Stimulated activated CD8-positive, alpha-beta memory T cell treated with anti-CD3 and anti-CD28 coated beads, Interleukin-12 subunit alpha, Interleukin-12 subunit beta, amount 100 ng/mL, for 1 hour (primary cell): Measurements from ENCODE around the gene CCNYL1.
"Not testable (repeated sequence)": the region's sequence is repeated elsewhere in the genome, so short reads cannot be mapped to it uniquely, and the experiment has no call there.

Source experiments
- DNase-seq: peaks from one replicate; pipeline ENCODE4 v3.0.0-alpha.2; 2020; ENCODE audit warnings: low read depth

CCNYL1 gene

DNA sequence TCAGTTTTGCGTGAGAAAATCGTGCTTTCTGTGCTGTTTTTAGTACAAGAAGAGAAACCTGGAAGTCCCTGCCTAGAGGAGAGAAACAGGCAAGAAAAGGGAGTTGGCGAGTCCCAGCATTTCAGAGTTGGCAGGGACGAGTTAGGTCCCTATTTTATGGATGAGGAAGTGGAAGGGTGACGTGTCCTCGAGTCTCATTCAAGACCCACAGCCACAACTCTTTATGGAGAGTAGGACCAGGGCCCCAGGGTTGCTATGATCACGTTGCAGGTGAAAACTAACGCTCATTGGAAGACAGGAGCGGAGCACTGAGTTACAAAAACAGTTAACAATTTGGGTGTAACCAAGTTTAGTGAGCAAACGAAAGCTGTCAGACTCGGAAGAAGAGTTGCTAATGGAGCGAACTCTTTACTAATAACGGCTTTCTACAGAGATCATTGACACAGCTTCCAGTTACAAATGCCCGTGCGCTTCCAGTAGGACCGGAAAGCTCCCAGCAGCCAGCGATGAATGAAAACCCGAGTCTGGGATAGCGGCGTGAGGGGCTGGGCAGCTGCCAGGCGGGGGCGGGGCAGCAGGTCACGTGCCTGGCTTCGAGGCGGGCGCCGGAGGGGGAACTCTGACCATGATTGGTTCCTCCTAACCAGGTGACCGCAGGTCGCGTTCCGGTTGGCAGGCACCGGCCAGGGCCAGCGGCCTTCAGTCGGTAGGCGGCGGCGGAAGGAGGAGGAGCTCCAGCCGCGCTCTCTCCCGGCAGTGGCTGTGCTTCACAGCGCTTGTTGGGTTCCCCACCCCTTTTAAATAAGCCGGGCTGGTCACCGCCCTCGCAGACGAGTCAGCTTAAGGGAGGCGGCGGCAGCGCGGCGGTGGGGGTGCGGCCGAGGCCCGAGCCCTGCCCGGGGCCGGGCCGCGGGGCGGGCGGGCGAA lies at the start of gene CCNYL1:
TSS of gene CCNYL1 (plus strand) at position 827 of the 927 bp plus-strand sequence. CDS start 257 bp downstream, outside the sequence.
- DNase-seq = peak; percentile 95

DNA sequence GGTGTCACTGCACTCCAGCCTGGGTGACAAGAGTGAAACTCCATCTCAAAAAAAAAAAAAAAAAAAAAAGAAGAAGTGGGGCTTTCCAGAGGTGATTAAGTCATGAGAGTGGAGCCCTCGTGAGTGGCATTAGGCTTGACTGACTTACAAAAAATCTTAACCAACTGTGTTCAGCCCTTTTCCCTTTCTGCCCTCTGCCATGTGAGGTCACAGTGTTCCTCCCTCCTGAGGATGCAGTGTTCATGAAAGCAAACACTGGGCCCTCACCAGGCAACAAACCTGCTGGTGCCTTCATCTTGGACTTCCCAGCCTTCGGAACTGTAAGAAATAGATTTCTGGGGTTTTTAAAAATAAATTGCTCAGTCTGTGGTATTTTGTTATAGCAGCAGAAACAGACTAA lies 49.2 kb upstream of the CCNYL1 start:
- DNase-seq = no peak

DNA sequence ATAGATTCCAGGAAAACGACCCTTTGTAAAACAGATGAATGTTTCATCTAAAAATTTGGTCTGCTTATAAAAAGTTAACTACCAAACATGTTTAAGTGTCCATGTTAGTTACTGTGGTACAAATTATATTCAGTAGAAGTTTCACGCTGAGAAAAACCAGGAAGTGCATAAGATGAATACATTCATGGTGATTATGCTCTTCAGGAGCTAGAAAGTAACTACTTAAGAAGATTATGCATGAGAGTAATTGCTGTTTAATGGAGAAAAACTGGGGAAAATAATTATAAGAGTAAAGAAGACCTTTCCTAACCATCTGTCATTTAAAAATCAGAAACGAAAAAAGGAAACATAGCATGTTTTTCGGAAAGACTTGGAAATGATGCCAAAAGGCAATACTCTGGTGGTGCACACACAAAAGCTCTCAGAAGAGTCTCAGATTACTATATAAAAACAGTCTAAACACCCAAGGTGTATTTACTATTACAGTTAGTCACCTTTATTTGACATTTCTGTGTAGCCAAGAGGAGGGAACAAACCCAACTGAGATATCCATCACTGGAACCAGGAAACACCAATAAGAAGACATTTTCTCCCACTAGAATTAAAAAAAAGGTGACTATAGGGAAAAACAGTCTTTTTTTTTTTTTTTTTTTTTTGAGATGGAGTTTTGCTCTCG lies 47.4 kb upstream of the CCNYL1 start:
- no peak for DNase-seq

DNA sequence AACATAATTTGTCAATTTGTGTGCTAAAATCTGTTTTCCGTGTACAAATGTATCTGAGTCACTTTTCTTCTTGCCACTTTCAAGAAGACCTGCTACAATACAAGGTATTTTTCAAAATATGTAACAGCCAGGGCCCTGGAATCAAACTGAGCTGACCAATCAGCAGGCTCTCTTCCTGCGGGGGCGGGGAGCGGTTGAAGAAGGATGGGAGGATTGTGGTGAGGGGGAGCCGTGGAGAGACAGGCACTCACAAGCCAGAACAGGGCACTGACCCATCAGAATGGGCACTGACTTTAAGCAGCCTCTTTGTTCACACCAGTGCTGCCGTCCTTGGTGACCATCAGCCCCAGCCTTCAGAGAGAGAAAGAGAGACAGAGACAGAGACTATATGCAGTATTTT lies 40.6 kb upstream of the CCNYL1 start:
- no peak for DNase-seq

DNA sequence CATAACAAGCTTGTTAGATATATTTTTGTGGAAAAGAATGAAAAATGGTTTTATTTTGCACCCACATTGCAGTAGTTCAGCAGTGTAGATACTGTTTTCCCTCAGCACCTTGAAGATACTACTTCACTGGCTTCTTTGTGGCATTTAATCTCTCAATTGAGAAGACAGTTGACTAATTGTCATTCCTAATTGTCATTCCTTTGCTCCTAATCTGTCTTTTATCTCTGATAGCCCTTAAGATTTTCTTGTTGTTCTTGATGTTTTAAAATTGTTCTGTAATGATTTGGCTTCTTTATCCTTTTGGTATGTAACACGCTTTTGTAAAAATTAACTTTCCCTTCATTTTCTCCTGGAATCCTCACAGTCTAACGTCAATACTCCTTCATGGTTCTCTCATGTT lies 38.0 kb upstream of the CCNYL1 start:
- no peak for DNase-seq

DNA sequence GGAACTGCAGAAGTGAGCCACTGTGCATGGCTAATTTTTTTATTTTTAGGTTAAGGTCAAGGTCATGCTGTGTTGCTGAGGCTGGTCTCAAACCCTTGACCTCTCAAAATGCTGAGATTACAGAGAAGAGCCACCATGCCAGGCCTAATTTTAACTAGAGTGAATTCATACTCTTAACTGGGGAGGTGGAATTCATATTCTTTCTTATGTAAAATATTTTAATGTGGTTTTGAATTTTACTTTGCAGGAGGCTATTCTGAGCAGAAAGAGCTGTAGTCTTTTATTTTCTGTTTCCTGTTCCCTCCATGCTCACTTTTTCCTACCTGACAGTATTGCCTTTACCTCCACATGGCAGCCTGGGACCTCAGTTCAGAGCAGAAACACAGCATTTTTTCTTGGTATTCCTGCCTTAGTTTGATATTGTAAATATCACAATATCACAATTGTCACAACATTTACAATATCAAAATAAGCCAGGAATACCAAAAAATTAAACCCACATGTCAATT lies 37.1 kb upstream of the CCNYL1 start:
- DNase-seq = no peak

DNA sequence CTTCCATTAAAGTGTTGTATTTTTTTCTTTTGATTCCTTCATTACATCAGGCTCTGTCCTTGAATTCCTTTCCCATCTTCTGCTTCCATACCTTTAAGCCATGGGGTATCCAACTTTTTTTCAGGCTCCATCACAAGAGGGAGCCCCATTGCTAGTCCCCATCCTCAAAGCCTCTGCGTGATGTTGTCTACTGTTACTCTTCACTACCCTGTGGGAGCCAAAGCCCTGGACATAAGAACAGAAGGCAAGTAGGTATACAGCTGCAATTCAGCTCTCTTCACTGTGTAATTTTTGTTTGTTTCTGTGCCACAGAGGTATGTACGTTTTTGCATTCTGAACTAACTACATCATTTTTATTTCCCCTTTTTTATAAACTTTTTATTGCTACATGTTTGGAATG lies 36.6 kb upstream of the CCNYL1 start:
- no peak for DNase-seq

DNA sequence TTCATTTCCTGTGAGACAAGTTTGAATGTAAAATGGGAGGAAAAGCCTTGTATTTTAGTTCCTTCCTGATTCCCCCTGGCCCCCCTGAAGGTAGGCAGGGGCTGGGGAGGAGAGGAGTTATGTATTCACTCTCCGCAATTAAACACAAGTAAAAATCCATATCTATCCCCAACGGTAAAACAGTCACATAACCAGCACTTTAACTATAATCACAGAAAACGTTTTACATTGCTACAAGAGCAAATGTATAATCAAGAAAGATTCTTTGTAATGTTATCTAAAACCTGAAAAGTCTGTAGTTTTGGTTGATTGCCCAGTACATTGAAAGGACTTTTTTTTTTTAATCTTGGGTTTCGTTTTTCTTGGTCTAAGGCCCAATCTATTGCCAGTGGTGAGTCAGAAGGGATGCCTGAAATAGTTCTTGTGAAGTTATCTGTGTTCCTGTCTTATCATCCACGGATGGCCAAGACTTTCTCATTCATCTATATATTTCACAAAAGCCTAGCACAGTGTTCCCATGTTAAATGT lies 34.5 kb upstream of the CCNYL1 start:
- DNase-seq = no peak

DNA sequence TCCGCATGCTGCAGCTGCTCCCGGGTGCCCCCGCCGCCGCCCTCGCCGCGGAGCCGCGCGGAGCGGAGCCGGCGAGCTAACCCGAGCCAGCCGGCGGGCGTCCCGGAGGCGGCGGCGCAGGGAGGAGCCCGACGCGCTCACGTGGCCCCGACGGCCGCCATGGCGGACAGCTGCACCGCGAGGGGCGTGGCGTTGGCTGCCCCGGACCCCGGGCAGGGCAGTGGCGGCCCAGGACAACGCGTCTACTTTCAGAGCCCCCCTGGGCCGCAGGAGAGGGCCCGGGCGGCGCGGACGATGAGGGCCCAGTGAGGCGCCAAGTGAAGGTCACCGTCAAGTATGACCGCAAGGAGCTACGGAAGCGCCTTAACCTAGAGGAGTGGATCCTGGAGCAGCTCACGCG lies 30.0 kb upstream of the CCNYL1 start:
- DNase-seq = no peak

DNA sequence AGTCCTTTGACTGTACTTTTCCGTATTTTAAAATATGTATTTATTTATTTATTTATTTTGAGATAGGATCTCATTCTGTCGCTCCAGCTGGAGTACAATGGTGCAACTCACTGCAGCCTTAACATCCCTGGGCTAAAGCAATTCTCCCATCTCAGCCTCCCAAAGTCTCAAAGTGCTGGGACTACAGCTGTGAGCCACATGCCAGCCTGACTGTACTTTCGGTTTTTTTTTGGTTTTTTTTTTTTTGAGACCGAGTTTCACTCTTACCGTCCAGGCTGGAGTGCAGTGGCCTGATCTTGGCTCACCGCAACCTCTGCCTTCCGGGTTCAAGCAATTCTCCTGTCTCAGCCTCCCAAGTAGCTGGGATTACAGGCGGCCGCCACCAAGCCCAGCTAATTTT lies 28.9 kb upstream of the CCNYL1 start:
- no peak for DNase-seq

DNA sequence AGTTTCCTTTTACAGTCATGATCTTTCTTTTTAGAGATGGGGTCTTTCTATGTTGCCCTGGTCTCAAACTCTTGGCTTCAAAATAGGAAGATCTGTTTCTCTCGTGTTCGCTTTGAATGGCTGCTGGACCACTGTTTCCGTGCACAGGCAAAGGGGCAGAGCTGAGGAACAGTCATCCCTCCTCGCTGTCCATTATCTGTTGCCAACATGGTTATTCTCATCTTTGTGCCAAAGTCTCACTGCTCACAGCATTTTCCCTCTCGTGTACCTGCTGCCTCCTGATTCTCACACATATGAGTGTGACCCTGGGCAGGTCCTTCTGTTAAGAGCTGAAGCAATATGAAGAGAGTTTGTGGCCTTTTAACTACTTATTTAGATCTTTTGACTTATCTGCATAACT lies 28.0 kb upstream of the CCNYL1 start:
- no peak for DNase-seq

DNA sequence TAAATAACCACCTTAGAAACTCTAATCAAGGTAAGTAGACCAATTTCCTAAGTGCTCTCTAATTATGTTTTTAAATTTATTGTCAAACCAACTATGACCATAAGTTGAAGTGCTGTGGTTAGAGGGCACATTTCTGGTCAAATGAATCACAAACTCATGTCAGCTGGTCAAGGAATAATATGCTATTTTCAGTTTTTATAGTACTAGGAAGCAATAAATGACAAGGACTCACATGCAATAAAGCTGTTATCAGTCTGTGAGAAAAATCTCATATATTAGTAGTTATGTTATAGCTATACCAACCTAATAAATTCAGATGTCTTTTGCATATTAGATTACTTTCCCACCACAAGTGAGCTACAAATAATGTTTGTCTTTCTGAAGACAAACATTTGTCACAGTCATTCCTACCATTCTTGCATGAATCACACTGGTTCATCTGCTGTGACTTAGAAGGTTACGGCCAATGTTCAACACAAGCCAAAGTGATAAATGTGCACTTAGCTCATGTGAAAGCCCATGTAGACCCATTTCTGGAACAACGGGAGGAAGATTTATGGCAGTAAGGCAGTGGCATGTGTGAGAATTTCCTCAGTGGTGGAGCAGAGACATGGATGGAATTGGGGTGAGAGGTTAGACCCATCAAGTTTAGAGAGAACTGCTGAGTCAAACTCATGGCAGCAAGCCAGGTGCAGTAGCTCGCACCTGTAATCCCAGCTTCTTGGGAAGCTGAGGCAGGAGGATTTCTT lies 27.4 kb upstream of the CCNYL1 start:
- DNase-seq = no peak

DNA sequence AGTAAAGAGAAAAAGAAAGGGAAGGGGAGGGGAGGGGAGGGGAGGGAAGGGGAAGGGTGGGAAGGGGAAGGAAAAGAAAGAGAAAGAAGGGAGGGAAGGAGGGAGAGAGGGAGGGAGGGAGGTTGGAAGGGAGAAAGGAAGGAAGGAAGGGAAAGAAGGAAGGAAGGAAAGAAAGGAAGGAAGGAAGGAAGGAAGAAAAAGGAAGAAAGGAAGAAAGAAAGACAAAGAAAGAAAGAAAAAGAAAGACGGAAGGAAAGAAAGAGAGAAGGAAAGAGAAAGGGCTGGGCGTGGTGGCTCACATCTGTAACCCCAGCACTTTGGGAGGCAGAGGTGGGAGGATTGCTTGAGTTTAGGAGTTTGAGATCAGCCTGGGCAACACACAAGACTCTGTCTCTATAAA lies 24.6 kb upstream of the CCNYL1 start:
- DNase-seq = no peak

DNA sequence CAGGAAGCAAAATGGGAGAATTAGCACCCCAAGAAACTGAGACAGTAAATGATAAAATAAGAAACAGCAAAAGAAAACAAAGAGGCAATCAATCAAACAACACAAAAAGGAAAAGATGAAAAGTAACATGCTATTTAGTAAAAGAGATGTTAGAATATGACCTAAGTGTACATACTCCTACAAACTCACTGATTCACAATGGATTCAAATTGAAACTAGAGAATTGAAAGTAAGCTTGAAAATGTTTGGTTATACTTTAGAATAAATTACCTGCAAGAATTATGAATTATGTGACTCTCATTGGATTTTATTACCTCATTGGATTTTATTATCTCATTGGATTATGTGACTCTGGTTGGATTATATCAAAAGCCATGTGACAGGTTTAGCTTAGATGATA lies 22.8 kb upstream of the CCNYL1 start:
- no peak for DNase-seq

DNA sequence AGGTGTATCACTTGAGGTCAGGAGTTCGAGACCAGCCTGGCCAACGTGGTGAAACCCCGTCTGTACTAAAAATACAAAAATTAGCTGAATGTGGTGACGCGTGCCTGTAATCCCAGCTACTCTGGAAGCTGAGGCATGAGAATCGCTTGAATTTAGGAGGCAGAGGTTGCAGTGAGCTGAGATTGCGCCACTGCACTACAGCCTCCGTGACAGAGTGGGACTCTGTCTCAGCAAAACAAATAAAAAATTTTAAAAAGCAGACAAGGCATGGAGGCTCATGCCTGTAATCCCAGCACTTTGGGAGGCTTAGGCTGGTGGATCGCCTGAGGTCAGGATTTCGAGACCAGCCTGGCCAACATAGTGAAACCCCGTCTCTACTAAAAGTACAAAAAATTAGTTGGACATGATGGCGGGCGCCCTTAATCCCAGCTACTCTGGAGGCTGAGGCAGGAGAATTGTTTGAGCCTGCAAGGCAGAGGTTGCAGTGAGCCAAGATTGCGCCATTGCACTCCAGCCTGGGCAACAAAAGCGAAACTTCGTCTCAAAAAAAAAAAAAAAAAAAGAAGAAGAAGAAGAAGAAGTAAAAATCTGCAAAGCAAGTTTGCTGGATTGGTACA lies 20.5 kb upstream of the CCNYL1 start:
- DNase-seq = not testable (repeated sequence)

DNA sequence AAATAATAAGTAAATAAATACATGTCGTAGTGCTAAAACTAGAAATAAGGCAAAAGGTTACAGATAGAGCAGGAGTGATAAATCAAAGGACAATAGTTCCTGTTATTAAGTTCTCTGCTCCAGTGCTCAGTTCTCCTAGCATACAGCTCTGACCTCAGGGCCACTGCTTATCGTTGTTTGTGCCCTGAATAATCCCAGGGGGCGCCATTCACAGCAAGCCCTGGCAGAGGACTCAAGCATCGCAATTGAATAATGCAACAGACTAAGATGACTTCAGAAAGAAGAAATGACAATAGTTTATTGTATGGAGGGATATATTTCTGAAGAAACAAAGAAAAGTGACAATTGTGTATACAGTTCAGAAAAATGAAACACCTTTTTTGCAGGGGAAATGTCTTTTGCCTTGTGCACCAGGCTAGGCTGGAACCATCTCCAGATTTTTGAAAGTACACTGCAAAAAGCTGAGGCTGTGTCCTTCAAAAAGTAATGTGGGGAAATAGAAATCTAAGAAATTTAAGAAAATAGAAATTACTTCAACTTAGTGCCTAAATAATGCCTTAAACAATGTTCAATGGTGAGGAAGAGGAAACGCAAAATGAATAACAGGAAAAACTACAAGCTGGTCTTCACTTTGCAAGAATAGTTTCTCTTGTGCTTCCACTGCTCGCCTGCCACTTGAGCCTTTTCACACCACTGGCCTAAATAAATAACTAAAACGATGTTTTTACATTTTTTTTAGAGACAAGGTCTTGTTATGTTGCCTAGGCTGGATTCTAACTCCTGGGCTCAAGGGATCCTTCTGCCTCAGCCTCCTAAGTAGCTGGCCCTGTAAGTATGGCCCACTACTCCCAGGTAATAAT lies 19.0 kb upstream of the CCNYL1 start:
- DNase-seq = peak; percentile 39

DNA sequence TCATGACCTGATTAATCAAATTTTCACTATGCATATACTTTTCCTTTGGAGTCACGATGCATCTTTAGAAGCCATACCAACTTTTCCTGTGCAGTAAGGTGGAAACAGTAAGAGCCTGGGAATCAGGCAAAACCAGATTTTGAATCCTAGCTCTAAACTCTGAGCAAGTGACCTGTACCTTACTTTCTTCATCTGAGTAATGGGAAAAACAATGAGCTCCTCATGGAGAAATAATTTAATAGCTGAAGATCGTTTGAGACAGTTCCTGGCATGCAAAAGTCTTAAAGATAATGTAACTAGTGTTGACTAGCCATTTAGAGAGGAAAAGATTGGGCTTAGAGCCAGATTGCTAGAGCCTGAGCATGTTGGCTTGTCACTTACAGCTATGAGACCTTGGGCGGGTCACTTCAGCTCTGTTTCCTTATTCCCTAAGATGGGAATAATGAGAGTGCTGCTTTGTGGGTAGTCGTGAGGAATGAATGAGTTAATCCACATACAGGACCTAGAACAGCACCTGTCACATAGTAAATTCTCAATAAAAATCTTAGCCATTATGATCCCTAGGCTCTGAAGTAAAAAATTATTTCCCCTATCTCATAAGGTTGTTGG lies 17.7 kb upstream of the CCNYL1 start:
- DNase-seq = no peak

DNA sequence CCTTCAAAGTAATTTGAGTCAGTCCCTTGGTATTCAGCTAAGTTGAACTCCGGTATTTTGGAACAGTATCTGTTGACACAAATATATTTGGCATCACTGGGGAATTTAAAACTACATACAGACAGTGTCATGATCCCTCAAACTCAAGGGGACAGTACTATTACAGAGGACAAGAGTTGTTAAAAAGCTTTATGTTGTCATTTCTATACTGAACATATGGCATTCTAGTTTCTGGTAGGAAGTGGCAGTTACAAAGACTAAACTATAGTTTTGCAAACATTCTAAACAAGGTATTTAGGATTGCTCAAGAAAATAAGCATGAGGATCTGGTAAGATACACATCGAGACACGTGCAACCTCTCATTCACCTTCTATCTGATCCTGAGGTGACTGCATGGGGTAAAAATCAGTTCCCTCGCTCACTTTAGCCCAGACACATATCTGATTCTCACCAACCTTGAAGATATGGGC lies 16.6 kb upstream of the CCNYL1 start:
- DNase-seq = no peak

DNA sequence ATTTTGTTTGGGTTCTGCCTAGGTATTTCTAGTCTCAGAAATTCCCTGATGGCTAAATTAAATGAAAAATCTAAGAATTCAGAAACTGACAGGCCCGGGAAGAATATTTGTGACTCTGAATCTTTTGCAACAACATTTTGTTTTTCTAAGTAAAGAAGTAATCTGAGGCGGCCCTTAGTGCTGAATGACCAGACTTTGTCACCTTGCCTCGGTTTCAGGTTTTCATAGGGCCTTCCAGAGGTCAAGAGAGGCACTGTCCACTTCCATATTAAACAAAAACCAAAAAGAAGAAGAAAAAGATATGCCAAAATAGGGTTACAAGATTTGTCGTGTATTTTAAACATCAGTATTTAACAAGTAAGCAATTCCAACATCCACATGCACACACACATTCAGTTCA lies 16.1 kb upstream of the CCNYL1 start:
- no peak for DNase-seq

DNA sequence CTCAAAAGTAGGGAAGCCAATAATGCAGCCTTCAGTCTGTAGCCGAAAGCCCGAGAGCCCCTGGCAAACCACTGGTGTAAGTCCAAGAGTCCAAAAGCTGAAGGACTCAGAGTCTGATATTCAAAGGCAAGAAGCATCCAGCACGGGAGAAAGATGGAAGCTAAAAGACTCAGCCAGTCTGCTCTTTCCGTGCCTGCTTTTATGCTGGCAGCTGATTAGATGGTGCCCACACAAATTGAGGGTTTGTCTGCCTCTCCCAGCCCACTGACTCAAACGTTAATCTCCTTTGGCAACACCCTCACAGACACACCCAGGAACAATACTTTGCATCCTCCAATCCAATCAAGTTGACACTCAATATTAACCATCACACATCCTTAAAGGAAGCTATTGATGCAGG lies 14.5 kb upstream of the CCNYL1 start:
- DNase-seq = not testable (repeated sequence)
